IPS DF 6.9 (cell line): ENCODE results near the gene SYPL2.

Experiments used
- DNase-seq: peaks from one replicate; pipeline ENCODE4 v3.0.0-alpha.2; 2013; ENCODE audit warnings: low read depth, low spot score
- H3K27ac ChIP-seq: one replicate; pipeline ENCODE4 v1.5.1; 2013; ENCODE audit warnings: low read length, control low read depth
- H3K27me3 ChIP-seq: 2 replicates; pipeline ENCODE4 v1.6.1; 2013; ENCODE audit warnings: mild to moderate bottlenecking, low read length; ENCODE audit not compliant: control insufficient read depth, insufficient read depth
- H3K36me3 ChIP-seq: 2 replicates; pipeline ENCODE4 v1.6.1; 2013; ENCODE audit warnings: low read length; ENCODE audit not compliant: control insufficient read depth, insufficient read depth
- H3K4me1 ChIP-seq: 2 replicates; pipeline ENCODE4 v1.6.1; 2013; ENCODE audit warnings: low read length; ENCODE audit not compliant: control insufficient read depth, insufficient read depth
- H3K4me3 ChIP-seq: 2 replicates; pipeline ENCODE4 v1.5.1; 2013; ENCODE audit warnings: mild to moderate bottlenecking, low read length
- H3K9me3 ChIP-seq: 2 replicates; pipeline ENCODE4 v1.6.1; 2013; ENCODE audit warnings: low read length, inconsistent platforms; ENCODE audit not compliant: control insufficient read depth, insufficient read depth
- WGBS: extraction: QIAGEN DNeasy Blood & Tissue Kit; methylation state at CpG from one replicate; pipeline ENCODE4 v1.1.7; 2013; ENCODE audit warnings: mixed read lengths, missing lambda C conversion rate; ENCODE audit not compliant: insufficient read length, insufficient coverage; 5-methylcytosine and 5-hydroxymethylcytosine counted together

SYPL2 gene

GRCh38 chr1:109513110-109513710, 46.9 kb downstream of the SYPL2 start:
- WGBS: no CpG with 5 or more reads among the region's 2 CpGs
- peaks cover 8% of the 10 kb centered on the region; the same call in 1 of the 2 replicates for H3K27me3 ChIP-seq
- no peaks in the 10 kb centered on the region; the same call in 1 of the 2 replicates for H3K36me3 ChIP-seq
- H3K9me3 ChIP-seq: no peaks in the 10 kb centered on the region
- H3K27ac ChIP-seq: no peak overlapping the region
- peaks cover 5% of the 10 kb centered on the region; the same call in 1 of the 2 replicates for H3K4me1 ChIP-seq
- DNase-seq: no peak
- H3K4me3 ChIP-seq: no peak overlapping the region

GRCh38 chr1:109514846-109515245, 48.5 kb downstream of the SYPL2 start:
- peaks cover 8% of the 10 kb centered on the region; the same call in 1 of the 2 replicates for H3K27me3 ChIP-seq
- H3K36me3 ChIP-seq: no peaks in the 10 kb centered on the region
- H3K9me3 ChIP-seq: no peaks in the 10 kb centered on the region
- H3K4me3 ChIP-seq: no peak overlapping the region
- no CpG with 5 or more reads among the region's 3 CpGs for WGBS
- no peak overlapping the region for H3K27ac ChIP-seq
- H3K4me1 ChIP-seq: peaks cover 3% of the 10 kb centered on the region; the same call in 1 of the 2 replicates
- DNase-seq: no peak

- no peak for DNase-seq
- H3K27me3 ChIP-seq: no peaks in the 10 kb centered on the region
- no peaks in the 10 kb centered on the region for H3K36me3 ChIP-seq
- H3K4me1 ChIP-seq: no peaks in the 10 kb centered on the region
- no peak overlapping the region for H3K27ac ChIP-seq
- no peaks in the 10 kb centered on the region for H3K9me3 ChIP-seq
- no peak overlapping the region for H3K4me3 ChIP-seq
- WGBS: no CpG with 5 or more reads among the region's 5 CpGs
Observed at GRCh38 chr1:109516872-109517271, 50.5 kb downstream of the SYPL2 start.

GRCh38 chr1:109517337-109517736, 51.0 kb downstream of the SYPL2 start:
- DNase-seq: no peak
- Histone ChIP-seq H3K36me3 (no peaks in the 10 kb centered on the region), H3K4me3 (no peak overlapping the region), H3K4me1 (no peaks in the 10 kb centered on the region), H3K9me3 (no peaks in the 10 kb centered on the region), H3K27ac (no peak overlapping the region), H3K27me3 (no peaks in the 10 kb centered on the region)
- WGBS: no CpG with 5 or more reads among the region's 5 CpGs

GRCh38 chr1:109521002-109521951, 54.9 kb downstream of the SYPL2 start:
- no peaks in the 10 kb centered on the region for H3K27me3 ChIP-seq
- no peak for DNase-seq
- H3K36me3 ChIP-seq: no peaks in the 10 kb centered on the region
- no CpG with 5 or more reads among the region's 14 CpGs for WGBS
- H3K4me3 ChIP-seq: no peak overlapping the region
- H3K4me1 ChIP-seq: no peaks in the 10 kb centered on the region
- no peaks in the 10 kb centered on the region for H3K9me3 ChIP-seq
- H3K27ac ChIP-seq: no peak overlapping the region

GRCh38 chr1:109522026-109522425, 55.7 kb downstream of the SYPL2 start:
- whole genome bisulfite sequencing: no CpG with 5 or more reads among the region's 7 CpGs
- H3K4me1 ChIP-seq: no peaks in the 10 kb centered on the region

GRCh38 chr1:109523706-109524105, 57.4 kb downstream of the SYPL2 start:
- DNase-seq: no peak
- no CpG with 5 or more reads among the region's 2 CpGs for WGBS

More at GRCh38 chr1:109522026-109522425, 55.7 kb downstream of the SYPL2 start:
- Histone ChIP-seq H3K9me3 (no peaks in the 10 kb centered on the region), H3K27ac (no peak overlapping the region), H3K27me3 (no peaks in the 10 kb centered on the region), H3K4me3 (no peak overlapping the region), H3K36me3 (no peaks in the 10 kb centered on the region)
- no peak for DNase-seq

GRCh38 chr1:109527098-109527811, 60.9 kb downstream of the SYPL2 start:
- H3K4me3 ChIP-seq: no peak overlapping the region
- no peaks in the 10 kb centered on the region for H3K36me3 ChIP-seq
- H3K27me3 ChIP-seq: no peaks in the 10 kb centered on the region
- no peak overlapping the region for H3K27ac ChIP-seq
- WGBS: no CpG with 5 or more reads among the region's 14 CpGs
- DNase-seq: no peak
- no peaks in the 10 kb centered on the region for H3K4me1 ChIP-seq
- no peaks in the 10 kb centered on the region for H3K9me3 ChIP-seq

More at GRCh38 chr1:109523706-109524105, 57.4 kb downstream of the SYPL2 start:
- Histone ChIP-seq H3K9me3 (no peaks in the 10 kb centered on the region), H3K36me3 (no peaks in the 10 kb centered on the region), H3K27ac (no peak overlapping the region), H3K4me1 (no peaks in the 10 kb centered on the region), H3K27me3 (no peaks in the 10 kb centered on the region), H3K4me3 (no peak overlapping the region)

- H3K27ac ChIP-seq: no peak overlapping the region
- no peak for DNase-seq
- no peaks in the 10 kb centered on the region for H3K4me1 ChIP-seq
- no peaks in the 10 kb centered on the region for H3K27me3 ChIP-seq
- no peaks in the 10 kb centered on the region for H3K36me3 ChIP-seq
- H3K9me3 ChIP-seq: no peaks in the 10 kb centered on the region
- no peak overlapping the region for H3K4me3 ChIP-seq
- WGBS: no CpG with 5 or more reads among the region's 9 CpGs
Observed at GRCh38 chr1:109527846-109528695, 61.7 kb downstream of the SYPL2 start.
